ENCODE measurements around the gene IGSF9B.

The IGSF9B gene

GRCh38 chr11:133925756-133926155, 31.0 kb downstream of the IGSF9B start:
- FAIRE-seq: no peak
- DNase-seq (ENCODE audit: insufficient read length): no peak
- TF ChIP-seq TAF1 (IDR thresholded peaks at IDR 0.05; ENCODE audit: borderline replicate concordance, low read depth, low read length) (no peak), POLR2AphosphoS5 (IDR thresholded peaks at IDR 0.05; ENCODE audit: low read depth, low read length) (no peak), POLR2A (IDR thresholded peaks at IDR 0.05; ENCODE audit: low read depth, low read length) (no peak)

GRCh38 chr11:133924661-133925060, 32.1 kb downstream of the IGSF9B start:
- no peak for TF ChIP-seq TAF1 (IDR thresholded peaks at IDR 0.05; ENCODE audit: borderline replicate concordance, low read depth, low read length)
- no peak for TF ChIP-seq POLR2AphosphoS5 (IDR thresholded peaks at IDR 0.05; ENCODE audit: low read depth, low read length)
- DNase-seq (ENCODE audit: insufficient read length) (no peak), FAIRE-seq (no peak)

- DNase-seq (ENCODE audit: insufficient read length): no peak
- TF ChIP-seq POLR2A (IDR thresholded peaks at IDR 0.05; ENCODE audit: low read depth, low read length) (no peak), TAF1 (IDR thresholded peaks at IDR 0.05; ENCODE audit: borderline replicate concordance, low read depth, low read length) (no peak), POLR2AphosphoS5 (IDR thresholded peaks at IDR 0.05; ENCODE audit: low read depth, low read length) (no peak)
- no peak for FAIRE-seq
Measured at GRCh38 chr11:133922078-133922870, 34.5 kb downstream of the IGSF9B start.

GRCh38 chr11:133921513-133921912, 35.3 kb downstream of the IGSF9B start:
- DNase-seq (ENCODE audit: insufficient read length): no peak
- FAIRE-seq: no peak
- no peak for TF ChIP-seq TAF1 (IDR thresholded peaks at IDR 0.05; ENCODE audit: borderline replicate concordance, low read depth, low read length)
- no peak for TF ChIP-seq POLR2A (IDR thresholded peaks at IDR 0.05; ENCODE audit: low read depth, low read length)
- TF ChIP-seq POLR2AphosphoS5 (IDR thresholded peaks at IDR 0.05; ENCODE audit: low read depth, low read length): no peak

- TF ChIP-seq POLR2AphosphoS5 (IDR thresholded peaks at IDR 0.05; ENCODE audit: low read depth, low read length) (no peak), POLR2A (IDR thresholded peaks at IDR 0.05; ENCODE audit: low read depth, low read length) (no peak)
- FAIRE-seq (no peak), DNase-seq (ENCODE audit: insufficient read length) (no peak)
Measured at GRCh38 chr11:133921026-133921425, 35.7 kb downstream of the IGSF9B start.

GRCh38 chr11:133920109-133920990, 36.4 kb downstream of the IGSF9B start:
- no peak for FAIRE-seq

GRCh38 chr11:133919330-133920108, 37.2 kb downstream of the IGSF9B start:
- DNase-seq (ENCODE audit: insufficient read length) (no peak), FAIRE-seq (no peak)
- TF ChIP-seq POLR2A (IDR thresholded peaks at IDR 0.05; ENCODE audit: low read depth, low read length): no peak
- no peak for TF ChIP-seq TAF1 (IDR thresholded peaks at IDR 0.05; ENCODE audit: borderline replicate concordance, low read depth, low read length)
- no peak for TF ChIP-seq POLR2AphosphoS5 (IDR thresholded peaks at IDR 0.05; ENCODE audit: low read depth, low read length)

More at GRCh38 chr11:133920109-133920990, 36.4 kb downstream of the IGSF9B start:
- DNase-seq (ENCODE audit: insufficient read length): no peak
- TF ChIP-seq TAF1 (IDR thresholded peaks at IDR 0.05; ENCODE audit: borderline replicate concordance, low read depth, low read length) (no peak), POLR2A (IDR thresholded peaks at IDR 0.05; ENCODE audit: low read depth, low read length) (no peak), POLR2AphosphoS5 (IDR thresholded peaks at IDR 0.05; ENCODE audit: low read depth, low read length) (no peak)

GRCh38 chr11:133918608-133919260, 38.0 kb downstream of the IGSF9B start:
- DNase-seq (ENCODE audit: insufficient read length) (no peak), FAIRE-seq (no peak)
- TF ChIP-seq TAF1 (IDR thresholded peaks at IDR 0.05; ENCODE audit: borderline replicate concordance, low read depth, low read length): no peak
- no peak for TF ChIP-seq POLR2A (IDR thresholded peaks at IDR 0.05; ENCODE audit: low read depth, low read length)
- TF ChIP-seq POLR2AphosphoS5 (IDR thresholded peaks at IDR 0.05; ENCODE audit: low read depth, low read length): no peak

- no peak for FAIRE-seq
- no peak for DNase-seq (ENCODE audit: insufficient read length)
Measured at GRCh38 chr11:133917921-133918607, 38.7 kb downstream of the IGSF9B start.

GRCh38 chr11:133916784-133917440, 39.9 kb downstream of the IGSF9B start:
- no peak for TF ChIP-seq TAF1 (IDR thresholded peaks at IDR 0.05; ENCODE audit: borderline replicate concordance, low read depth, low read length)
- no peak for TF ChIP-seq POLR2AphosphoS5 (IDR thresholded peaks at IDR 0.05; ENCODE audit: low read depth, low read length)
- TF ChIP-seq POLR2A (IDR thresholded peaks at IDR 0.05; ENCODE audit: low read depth, low read length): no peak
- DNase-seq (ENCODE audit: insufficient read length) (no peak), FAIRE-seq (no peak)

More at GRCh38 chr11:133917921-133918607, 38.7 kb downstream of the IGSF9B start:
- no peak for TF ChIP-seq POLR2A (IDR thresholded peaks at IDR 0.05; ENCODE audit: low read depth, low read length)
- no peak for TF ChIP-seq TAF1 (IDR thresholded peaks at IDR 0.05; ENCODE audit: borderline replicate concordance, low read depth, low read length)
- no peak for TF ChIP-seq POLR2AphosphoS5 (IDR thresholded peaks at IDR 0.05; ENCODE audit: low read depth, low read length)
